GM04504 (cell line): Measurements from ENCODE around the gene C9orf40.

ENCODE experiments used
- DNase-seq: peaks from one replicate; pipeline ENCODE4 v3.0.0-alpha.2; 2012; ENCODE audit warnings: low read depth

Gene C9orf40, protein sequence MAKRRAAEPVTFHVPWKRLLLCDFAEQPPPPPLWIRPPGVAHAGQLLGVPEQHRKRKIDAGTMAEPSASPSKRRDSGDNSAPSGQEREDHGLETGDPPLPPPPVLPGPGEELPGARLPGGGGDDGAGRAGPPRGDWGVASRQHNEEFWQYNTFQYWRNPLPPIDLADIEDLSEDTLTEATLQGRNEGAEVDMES

DNA sequence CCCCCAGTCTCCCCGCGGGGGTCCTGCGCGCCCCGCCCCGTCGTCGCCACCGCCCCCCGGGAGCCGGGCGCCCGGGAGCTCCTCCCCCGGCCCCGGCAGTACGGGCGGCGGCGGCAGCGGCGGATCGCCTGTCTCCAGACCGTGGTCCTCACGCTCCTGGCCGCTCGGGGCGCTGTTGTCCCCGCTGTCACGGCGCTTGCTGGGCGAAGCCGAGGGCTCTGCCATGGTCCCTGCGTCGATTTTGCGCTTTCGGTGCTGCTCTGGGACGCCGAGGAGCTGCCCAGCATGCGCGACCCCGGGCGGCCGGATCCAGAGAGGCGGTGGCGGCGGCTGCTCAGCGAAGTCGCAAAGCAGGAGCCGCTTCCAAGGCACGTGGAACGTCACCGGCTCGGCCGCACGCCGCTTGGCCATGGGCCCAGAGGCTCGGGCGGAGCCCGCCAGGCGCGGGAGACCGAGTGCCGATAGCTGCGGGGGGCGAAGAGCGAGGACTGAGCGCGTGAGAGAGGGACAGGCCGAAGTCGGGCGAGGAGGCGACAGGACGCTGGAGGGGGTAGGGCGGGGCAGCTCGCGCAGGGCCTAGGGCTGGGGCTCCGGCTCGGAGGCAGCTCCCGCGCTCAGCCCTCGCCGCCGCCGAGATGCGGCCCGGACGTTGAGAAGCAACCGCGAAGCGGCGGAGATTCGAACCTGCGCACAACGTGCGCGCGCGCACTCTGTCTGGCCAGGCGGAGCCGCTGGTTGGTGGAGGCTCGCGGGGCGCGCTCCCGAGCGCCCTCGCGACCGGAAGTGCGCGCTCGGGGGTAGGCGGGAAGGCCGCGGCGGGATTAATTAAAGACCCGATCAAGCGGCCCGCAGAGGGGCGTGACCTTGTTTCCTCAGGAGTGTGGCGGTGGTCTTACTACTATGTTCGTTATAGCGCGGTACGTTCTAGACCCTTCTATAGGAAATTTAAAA is at the start of gene C9orf40:
C9orf40 (minus strand) TSS at position 712 of the 951 bp plus-strand sequence; CDS start at position 411, 301 bp downstream.
- DNase-seq, result peak; percentile 69

DNA sequence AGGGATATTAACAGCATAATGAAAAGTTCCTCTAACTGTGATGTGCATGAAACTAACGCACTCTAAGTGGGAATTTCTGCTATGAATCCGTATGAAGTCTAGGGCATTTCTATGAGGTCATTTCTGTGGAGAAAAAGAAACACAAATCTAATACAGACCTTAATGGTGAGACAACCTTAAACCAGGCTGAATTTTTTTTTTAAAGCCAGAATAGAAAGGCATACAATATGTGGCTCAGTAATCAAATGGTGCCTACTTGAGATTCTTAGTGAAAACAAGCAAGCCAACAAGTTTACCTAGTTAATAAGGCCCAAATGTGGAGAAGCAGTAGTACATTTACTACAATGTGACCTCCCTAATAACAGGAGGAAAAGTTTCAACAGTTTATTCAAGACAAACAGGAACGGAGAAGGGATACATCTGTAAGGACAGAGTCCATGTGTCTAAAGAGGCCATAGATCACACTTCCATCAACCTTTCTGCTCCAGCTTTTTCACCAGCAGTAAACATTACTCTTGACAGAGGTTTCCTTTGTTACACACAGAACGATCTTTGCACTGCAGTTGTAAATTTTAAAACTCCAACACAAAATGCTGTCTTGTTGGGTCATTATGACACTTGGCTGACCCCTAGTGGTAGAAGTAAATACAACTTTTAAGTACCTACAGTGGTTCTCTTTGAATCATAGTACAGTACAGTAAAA is 49.2 kb upstream of the C9orf40 start:
- DNase-seq, result peak; percentile 63

DNA sequence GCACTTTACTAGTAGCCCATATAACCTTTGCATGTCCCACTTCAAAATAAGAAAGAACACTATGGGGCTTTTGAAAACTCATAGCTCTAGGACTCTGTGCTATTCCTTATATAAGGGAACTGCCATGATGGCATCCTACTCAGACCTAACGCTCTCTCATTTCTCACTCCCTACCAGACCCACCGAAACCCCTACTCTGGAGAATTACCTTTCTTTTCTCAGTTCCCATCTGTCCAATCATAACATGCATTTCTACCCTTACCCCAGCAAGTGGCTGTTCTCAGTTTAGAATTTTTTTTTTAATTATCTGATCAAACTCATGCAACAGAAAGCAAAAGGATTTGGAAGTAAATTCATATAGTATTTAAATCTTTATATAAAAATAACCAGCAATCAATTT is 48.1 kb upstream of the C9orf40 start:
- DNase-seq, result no peak

DNA sequence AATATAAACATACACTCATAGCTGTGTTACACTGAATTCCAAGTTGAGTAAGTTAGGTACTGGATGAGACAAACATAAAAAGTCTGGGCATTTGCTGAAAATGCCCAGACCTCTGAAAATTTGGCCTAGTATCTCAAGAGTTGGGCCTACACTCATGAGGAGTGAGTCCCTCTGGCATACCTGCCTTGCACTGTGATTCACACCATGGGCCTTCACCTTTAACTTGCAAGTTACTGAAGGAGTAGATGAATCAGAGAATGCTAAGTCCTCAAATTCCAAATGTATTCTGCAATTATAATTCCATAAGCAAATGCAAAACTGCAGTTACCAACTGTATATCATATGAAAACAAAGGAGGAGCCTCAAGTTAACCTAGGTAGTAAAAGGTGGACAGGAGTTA is 32.3 kb upstream of the C9orf40 start:
- DNase-seq, result no peak

DNA sequence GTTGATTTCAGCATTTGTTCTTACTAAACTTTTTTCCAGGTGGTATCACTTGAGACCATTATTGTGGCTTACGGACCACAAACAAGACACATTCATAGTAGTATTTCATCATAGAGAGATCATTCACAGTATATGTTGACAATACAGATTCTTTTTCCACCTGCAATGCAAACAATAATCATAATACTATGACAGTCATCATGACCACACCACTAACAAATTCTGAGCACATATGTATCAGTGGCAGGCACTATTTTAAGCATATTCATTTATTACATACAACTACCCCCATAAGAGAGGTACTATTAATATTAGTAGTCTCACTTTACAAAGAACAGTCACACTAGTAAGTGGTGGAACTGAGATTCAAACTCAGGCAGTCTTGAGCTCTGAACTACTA is 31.0 kb upstream of the C9orf40 start:
- no peak for DNase-seq

DNA sequence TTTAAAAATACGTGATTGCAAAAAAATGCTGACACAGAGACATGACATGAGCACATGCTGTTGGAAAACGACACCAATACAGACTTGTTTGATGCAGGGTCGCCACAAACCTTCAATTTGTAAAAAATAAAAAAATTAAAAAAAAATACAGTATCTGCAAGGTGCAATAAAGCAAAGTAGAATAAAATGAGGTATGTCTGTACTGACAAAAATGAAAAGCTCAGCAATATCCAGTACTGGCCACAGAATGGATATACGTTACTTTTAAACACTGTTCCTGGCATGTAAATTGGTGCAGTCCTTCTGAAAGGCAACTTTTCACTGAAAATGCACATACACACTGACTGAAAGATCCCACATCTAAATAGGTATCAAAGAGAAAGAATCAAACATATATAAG is 27.1 kb upstream of the C9orf40 start:
- DNase-seq, result no peak

DNA sequence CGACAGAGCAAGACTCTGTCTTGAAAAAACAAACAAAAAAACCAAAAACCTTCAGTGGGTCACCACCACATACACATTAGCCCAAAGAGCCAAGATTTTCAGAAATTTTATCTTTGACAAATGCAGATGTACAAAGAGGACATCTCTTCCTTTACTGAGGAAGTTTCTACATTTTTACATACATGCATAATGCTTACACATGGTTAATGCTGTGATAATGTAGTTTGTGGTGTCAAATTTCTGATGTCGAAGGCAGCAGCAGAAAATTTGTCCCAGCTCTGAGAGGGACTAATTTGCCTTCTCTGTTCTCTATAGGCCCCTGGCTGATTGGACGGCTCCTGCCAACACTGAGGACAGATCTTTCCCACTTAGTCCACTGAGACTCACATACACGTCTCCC is 24.6 kb upstream of the C9orf40 start:
- no peak for DNase-seq

DNA sequence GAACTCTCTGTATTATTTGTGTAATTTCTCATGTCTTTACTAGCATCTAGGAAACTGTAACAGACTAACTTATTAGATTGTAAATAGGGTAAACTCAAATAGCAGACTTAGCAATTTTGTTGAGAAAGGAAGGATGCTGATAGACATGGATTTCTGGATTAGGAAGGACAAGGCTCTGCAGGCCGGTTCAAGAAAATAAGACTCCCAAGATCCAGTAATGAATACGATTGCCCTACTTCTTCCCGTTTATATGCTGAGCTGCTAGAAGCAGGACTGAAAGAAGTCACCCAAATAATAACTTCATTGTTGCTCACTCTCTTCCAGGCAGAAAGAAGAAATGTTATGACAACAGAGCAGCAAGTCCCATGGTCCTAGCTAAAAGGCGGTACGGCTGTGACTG is 22.8 kb upstream of the C9orf40 start:
- no peak for DNase-seq

DNA sequence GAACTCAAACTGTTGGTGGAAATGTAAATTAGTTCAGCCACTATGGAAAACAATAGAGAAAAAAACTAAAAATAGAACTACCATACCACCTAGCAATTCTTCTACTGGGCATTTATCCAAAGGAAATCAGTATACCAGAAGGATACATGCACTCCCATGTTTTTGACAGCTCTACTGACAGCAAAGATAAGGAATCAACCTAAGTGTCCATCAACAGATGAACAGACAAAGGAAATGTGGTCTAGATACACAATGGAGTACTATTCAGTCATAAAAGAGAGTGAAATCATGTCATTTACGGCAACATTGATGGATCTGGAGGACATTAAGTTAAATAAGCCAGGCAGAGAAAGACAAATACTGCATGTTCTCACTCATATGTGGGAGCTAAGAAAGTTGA is 21.8 kb upstream of the C9orf40 start:
- DNase-seq, result no peak

DNA sequence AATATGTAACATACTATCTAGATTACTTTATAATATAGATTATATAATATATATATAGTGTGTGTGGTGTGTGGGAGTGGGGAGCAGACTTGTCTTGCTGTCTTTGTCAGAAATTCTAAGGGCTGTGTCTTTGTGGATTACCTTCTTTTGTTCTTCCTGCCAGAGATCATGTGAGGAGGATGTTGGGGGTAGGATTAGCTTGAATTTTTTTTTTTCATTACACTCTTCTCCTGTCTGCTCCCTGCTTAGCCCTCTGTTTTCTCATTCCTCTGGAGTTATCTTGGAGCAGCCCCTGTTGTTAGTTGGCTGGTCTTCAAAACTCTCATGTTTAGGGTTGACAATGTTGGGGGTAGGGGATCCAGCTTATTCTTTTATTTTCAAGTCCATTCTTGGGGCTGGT is 21.0 kb upstream of the C9orf40 start:
- DNase-seq, result no peak

DNA sequence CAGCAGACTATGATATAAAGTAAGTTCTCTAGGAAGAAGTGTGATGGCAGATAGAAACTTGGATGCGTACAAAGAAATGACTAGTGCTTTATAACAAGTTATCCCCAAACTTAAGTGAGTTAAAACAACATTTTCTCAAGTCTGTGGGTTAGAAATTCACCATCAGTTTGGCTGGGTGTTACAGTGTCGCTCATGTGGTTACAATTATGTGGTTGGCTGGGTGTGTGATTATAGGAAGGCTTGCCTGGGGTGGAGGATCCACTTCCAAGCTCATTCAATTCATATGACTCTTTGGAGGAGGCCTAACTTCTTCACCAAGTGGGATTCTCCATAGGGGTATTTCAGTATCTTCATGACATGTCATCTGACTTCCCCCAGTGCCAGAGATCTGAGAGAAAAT is 10.3 kb upstream of the C9orf40 start:
- DNase-seq, result no peak

DNA sequence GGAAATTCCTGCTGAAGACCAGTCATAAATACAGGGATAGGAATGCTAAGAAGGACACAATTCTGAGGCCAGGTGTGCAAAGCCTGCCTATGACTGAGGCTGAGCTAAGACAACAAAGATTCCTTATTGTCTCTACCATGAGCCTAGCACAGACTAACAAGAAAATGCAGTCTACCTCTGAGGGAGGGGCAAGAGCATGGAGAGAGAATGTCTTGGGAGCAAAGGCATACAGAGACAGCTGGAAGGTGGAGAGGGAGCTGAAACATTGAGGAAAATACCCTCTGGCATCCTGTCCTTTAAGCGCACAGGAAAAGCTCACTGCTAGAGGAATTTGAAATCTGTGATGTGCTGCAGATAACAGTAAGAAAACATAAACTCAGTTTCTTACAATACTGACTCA is 8.8 kb upstream of the C9orf40 start:
- no peak for DNase-seq

DNA sequence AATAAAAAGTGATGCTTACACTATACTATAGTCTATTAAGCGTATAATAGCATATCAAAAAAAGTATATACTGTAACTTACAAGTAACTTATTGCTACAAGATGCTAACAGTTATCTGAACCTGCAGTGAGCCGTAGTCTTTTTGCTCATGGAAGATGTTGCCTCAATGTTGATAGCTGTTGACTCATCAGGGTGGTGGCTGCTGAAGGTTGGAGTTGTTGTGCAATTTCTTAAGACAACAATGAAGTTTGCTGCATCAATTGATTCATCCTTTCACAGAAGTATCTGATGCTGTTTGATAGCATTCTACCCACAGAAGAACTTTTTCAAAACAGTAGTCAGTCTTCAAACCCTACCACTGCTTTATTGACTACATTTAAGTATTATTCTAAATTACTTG is 7.8 kb upstream of the C9orf40 start:
- peak; percentile 39 for DNase-seq

DNA sequence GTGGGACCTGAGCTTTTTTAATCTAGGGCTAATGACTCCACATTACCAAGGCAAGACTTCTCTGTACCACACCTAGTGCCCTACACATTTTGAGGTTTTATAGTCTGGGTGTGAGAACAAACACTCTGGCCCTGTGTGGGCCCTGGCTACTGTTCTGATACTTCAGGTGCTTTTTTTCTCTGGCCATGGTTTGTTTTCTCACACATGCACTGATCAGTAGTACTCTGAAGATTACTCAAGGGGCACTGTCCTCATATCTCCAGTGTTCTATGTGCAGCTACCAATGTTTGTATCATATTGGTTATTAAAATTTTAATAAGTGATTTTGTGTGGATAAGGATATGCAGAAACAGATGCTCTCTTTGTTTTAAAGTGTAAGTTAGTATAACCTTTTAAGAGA is 5.9 kb upstream of the C9orf40 start:
- DNase-seq, result no peak

DNA sequence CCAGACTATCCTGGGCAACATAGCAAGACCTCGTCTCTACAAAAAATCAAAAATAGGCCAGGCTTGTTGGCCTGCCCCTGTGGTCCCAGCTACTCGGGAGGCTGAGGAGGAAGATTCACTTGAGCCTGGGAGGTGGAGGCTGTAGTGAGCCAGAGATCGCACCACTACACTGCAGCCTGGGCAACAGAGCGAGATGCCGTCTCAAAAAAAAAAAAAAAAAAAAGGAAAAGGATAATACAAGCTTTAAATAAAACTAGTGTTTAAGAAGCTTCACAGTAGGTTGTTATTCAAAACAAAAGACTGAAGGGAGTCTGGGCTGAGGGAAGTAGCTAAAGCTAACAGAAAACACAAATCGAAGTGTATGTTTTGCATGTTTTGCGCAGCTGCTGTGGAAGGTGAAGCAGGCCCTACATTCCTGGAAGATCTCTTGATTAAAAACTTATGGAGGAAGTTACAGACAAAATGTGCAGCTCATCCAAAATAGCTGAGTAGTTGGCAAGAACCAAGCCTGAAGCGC is 581 bp upstream of the C9orf40 start:
- DNase-seq, result peak; percentile 40

DNA sequence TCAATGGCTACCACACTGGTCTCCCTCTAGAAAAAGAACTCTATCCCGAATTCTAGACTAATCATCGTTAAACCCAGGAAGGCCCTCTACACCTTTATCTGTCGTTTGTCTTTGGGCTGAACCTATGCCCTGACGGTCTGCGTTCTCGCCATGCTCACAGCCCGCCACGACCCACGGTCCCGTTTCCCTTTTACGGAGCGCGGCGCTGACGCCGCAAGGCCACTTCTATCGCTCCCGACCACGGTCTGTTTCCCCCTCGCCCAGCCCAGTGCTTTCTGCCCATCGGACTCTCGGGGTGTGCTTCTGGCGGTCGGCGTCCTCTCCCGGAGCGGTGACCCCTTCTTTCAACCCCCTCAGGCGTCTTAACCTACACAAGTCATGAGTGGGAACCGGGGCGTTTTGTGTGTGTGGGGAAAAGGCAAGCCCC is 974 bp downstream of the C9orf40 start:
- DNase-seq, result peak; percentile 3

DNA sequence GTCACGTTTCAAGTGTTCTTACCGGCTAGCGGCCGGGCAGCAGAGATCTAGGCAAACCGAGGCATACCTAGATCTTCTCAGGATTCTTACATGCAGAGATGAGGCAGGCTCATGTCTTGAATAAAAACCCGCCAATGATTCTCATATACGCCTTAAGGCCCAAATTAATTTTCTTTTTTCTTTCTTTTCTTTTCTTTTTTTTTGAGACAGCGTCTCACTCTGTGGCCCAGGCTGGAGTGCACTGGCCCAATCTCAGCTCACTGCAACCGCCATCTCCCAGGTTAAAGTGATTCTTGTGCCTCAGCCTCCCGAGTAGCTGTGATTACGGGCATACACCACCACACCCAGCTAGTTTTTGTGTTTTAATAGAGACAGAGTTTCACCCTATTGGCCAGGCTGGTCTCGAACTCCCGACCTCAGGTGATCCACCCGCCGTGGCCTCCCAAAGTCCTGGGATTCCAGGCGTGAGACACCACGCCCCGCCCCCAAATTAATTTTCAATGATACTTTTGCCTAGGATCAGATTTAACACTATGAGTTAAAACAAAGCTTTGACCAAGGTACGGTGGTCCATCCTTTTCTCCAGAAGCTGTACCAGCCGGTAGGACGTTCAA is 1.5 kb downstream of the C9orf40 start:
- DNase-seq, result no peak

DNA sequence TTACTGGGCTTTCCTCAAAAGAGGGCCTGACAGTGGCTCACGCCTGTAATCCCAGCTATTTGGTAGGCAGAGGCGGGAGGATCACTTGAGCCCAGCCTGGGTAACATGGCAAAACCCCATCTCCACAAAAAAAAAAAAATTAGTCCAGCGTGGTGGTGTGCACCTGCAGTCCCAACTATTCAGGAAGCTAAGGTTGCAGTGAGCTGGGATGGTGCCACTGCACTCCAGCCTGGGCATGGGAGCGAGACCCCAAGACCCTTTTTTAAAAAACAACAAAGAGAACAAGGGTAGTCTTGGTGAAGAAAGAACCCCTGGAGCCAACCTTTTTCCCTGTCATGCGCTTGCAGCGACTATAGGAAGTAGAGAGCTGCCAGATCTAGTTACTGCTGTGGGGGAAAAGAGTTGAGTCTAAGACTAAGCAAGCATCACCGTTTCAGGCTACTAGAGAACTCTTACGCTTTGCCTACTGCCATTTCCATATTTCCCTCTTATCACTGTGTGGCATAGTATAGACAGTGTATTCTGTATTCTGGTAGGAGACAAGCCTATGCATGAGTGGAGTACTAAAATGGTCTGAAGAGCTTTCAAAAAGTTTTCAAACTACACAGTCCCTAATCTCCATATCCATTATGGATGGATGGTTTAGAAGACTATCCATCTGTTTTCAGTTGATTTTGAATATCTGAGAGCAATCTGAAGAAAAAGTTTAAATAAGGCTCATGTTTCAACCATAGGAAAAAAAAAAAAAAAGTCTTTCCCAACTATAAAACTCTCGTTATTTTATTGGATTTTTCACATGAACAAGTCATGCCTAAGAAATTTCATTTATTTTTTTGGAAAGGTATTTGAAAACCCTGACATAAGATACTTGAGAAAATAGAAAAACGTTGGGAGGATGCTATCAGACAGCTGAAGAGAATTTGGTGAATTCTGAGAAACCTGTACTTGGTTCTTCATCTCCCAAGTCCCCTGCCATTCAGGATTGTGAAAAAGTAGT is 2.6 kb downstream of the C9orf40 start:
- peak; percentile 13 for DNase-seq

DNA sequence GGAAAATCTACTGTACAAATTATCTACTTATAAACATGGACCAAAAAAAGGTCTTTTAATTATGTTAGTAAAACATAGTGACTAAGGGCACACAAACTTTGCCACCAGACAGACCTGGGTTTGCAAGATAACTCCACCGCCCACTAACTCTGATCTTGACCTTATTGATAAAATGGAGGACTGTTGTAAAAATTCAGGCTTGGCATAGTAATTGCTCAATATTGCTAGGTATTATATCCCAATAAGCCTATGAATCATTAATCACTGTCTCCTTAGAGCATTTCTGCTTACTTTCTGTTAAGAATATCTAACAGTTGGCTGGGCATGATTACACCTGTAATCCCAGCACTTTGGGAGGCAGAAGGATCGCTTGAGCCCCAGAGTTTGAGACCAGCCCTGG is 3.8 kb downstream of the C9orf40 start:
- no peak for DNase-seq

DNA sequence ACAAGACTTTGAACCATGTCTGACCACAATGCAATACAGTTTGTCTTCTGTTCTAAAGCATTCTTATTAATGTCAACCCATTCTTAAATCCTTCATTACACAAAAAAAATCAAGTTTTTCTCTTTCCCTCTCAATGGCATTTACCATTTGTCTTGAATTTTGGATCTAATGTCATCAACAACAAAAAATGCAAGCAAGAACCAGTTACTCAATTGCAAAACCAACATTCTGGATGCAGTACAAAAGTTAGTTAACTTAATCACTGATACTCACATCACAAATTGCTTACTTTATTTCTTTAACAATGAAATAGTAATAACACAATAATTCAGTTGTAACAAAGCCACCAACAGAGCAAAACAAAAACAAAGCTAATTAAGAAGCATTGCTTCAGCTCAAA is 6.0 kb downstream of the C9orf40 start:
- DNase-seq, result no peak

DNA sequence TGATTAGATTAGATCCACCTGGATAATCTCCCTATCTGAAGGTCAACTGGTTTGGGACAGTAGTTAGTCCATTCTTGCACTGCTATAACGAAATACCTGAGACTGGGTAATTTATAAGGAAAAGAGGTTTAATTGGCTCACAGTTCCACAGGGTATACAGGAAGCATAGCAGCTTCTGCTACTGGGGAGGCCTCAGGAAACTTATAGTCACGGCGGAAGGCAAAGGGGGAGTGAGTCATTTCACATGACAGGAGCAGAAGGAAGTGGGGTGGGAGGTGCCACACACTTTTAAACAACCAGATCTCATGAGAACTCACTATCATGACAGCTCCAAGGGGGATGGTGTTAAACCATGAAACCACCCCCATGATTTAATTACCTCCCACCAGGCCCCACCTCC is 9.9 kb downstream of the C9orf40 start:
- no peak for DNase-seq
